ENCODE data around the gene CAMK1D. TPM values are rescaled to one million over a fixed set of nuclear protein-coding genes. Genes with fewer than 3 reads are reported as not detected.
"Not testable (repeated sequence)": the region's sequence is repeated elsewhere in the genome, so short reads cannot be mapped to it uniquely, and the experiment has no call there.

Gene CAMK1D
- total and polyA plus RNA-seq, 5 donors: 15.2 to 44.1 (median 26.6) TPM

DNA sequence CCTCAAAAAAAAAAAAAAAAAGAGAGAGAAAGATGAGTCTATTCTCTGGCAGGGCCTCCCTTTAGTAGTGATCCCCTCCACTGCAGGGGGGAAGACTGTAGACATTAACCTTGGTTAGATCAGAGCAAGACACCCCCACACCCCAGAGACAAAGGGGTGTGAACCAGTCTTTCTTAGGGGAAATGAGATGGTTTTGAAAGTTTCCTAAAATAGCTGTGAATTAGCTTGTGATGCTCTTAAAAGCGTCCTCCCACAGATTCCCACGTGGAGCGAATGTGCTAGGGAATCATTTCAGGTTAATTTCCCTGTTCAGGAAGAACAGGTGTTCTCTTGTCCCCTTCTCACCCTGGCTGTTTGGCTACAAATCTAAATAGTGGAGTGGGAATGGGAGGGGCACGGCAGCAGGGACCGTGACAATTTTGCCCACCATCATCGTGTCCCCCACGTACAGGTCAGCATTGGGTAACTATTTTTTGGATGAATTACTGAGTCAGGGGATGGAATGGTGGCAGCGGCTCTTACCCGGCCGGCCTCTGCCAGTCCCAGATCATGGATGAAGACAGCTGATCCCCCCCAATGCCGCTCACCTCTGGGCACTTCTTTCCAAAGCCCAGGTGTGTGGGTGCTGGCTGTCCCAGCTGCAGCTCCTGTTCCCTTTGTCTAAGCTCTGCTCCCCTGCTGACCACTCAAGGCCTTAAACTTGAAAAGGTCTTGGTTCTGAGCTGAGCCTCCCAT, 499.3 kb downstream of the CAMK1D start:
- Histone ChIP-seq H3K27me3 (ENCODE audit: control insufficient read depth, insufficient read depth) (no peaks in the 10 kb centered on the region), H3K4me1 (ENCODE audit: control insufficient read depth, insufficient read depth, low read length) (peaks cover 6% of the 10 kb centered on the region), H3K9me3 (ENCODE audit: control insufficient read depth, low read length) (no peaks in the 10 kb centered on the region), H3K4me3 (ENCODE audit: low read length) (no peak overlapping the region), H3K27ac (ENCODE audit: low read length) (no peak overlapping the region)
- WGBS: 80% methylated on average over 11 of the region's 11 CpGs
- ATAC-seq (no peak), DNase-seq (no peak)
- intact Hi-C loops (cut with DNase I): loop anchor here in 1 of 4 donors (10.0 kb wide), 1 partner anchor 506 kb away; no protein-coding TSS in a partner anchor

DNA sequence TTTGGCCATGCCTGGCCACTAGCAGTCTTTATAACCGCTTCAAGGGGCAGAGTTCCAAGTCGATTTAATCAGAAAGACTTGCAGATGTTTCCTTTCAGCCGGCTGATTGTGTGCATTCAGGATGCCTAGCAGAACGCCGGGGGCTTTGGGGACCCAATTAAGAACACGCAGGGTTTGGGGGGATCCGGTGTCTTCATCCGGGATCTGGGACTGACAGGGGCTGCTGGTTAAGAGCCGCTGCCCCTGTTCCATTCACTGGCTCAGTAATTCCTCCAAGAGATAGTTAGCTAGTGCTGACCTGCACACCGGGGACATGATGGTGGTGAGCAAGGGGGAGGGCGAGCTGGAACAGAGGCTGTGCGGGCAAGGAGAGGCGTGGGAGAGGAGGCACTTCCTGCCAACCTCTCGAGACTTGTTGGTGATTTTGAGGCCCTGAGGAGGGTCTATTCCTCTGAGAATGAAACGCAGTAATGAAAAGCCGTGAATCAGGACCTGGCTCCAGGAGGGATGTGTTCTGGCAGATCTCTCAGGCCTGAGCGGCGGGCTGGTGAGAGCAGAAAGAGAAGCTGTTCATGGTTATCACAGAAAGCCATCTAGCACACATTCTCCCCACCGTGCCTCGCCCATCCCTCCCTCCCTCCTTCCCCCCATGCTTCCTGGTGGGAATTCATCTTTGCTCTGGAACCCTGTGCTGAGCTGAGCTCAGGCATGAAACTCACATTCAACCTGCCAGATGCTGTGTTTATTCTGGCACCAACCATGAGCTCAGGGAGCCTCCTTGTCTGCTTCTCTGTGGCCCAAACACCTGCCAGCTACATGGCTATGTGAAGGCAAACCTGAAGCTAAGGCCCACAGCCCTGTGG, 500.2 kb downstream of the CAMK1D start:
- intact Hi-C loops (cut with DNase I): loop anchor here in 1 of 4 donors (10.0 kb wide), 1 partner anchor 505 kb away; no protein-coding TSS in a partner anchor
- ATAC-seq (peak; percentile 25 to 46), DNase-seq (no peak)
- Histone ChIP-seq H3K27ac (ENCODE audit: low read length) (no peak overlapping the region), H3K4me1 (ENCODE audit: control insufficient read depth, insufficient read depth, low read length) (peaks cover 6% of the 10 kb centered on the region), H3K27me3 (ENCODE audit: control insufficient read depth, insufficient read depth) (no peaks in the 10 kb centered on the region), H3K9me3 (ENCODE audit: control insufficient read depth, low read length) (no peaks in the 10 kb centered on the region), H3K4me3 (ENCODE audit: low read length) (no peak overlapping the region)
- WGBS: 22% methylated on average over 20 of the region's 20 CpGs

- Histone ChIP-seq H3K4me3 (ENCODE audit: low read length) (no peak overlapping the region), H3K4me1 (ENCODE audit: control insufficient read depth, insufficient read depth, low read length) (peaks cover 4% of the 10 kb centered on the region), H3K27me3 (ENCODE audit: control insufficient read depth, insufficient read depth) (no peaks in the 10 kb centered on the region), H3K9me3 (ENCODE audit: control insufficient read depth, low read length) (no peaks in the 10 kb centered on the region), H3K27ac (ENCODE audit: low read length) (no peak overlapping the region)
- WGBS: 87% methylated on average over 2 of the region's 2 CpGs
- ATAC-seq (no peak), DNase-seq (no peak)
- intact Hi-C loops (cut with DNase I): no loop called here
These were observed 503.3 kb downstream of the CAMK1D start for GRCh38 chr10:12852687-12853086.

DNA sequence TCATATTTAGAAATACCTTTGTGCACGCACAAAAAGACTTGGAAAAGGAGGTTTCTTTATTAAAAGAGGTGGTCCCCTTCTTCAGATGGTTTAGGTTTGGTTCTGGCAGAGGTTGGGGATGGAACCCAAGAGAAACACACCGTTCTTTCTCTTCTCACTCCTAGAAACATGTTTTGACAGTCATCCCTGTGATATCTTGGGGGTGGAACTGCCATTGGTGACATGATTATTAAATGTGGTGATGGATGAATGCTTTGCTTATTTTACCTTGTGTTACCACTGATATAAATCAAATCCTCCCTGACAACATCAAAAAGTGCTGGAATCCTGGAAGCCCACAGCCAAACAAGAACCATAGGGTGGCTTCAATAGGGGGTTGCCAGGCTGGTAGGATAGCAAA, 505.6 kb downstream of the CAMK1D start:
- ATAC-seq: no peak
- 86% methylated on average over 2 of the region's 2 CpGs for WGBS
- intact Hi-C loops (cut with DNase I): no loop called here

DNA sequence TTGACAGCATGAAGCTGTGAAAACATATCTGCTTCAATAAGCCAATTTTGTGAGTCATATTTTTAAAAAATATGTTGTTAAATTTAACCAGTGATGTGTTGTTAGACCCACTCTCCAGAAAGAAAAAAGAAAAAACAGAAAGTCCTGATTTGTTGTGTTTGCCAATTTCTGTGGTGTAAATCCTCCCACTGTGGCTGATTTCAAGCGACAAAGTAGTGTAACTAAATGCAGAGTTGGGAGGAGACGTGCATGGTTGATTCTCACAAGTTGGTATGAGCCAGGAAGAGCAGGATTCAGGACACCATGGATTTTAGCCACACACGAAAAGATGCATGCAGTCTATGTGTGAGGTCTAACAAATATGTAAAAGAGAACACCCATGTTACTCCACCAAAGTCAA, 513.1 kb downstream of the CAMK1D start:
- no peaks in the 10 kb centered on the region for H3K4me1 ChIP-seq (ENCODE audit: control insufficient read depth, insufficient read depth, low read length)
- H3K9me3 ChIP-seq (ENCODE audit: control insufficient read depth, low read length): no peaks in the 10 kb centered on the region
- ATAC-seq (no peak), DNase-seq (no peak)
- no peaks in the 10 kb centered on the region for H3K27me3 ChIP-seq (ENCODE audit: control insufficient read depth, insufficient read depth)
- intact Hi-C loops (cut with DNase I): no loop called here
- H3K4me3 ChIP-seq (ENCODE audit: low read length): no peak overlapping the region
- no peak overlapping the region for H3K27ac ChIP-seq (ENCODE audit: low read length)
- WGBS: 71% methylated on average over 3 of the region's 3 CpGs

More for the DNA sequence above, 505.6 kb downstream of the CAMK1D start:
- H3K4me1 ChIP-seq (ENCODE audit: control insufficient read depth, insufficient read depth, low read length): peaks cover under 1% of the 10 kb centered on the region
- H3K27me3 ChIP-seq (ENCODE audit: control insufficient read depth, insufficient read depth): no peaks in the 10 kb centered on the region
- DNase-seq: no peak
- H3K27ac ChIP-seq (ENCODE audit: low read length): no peak overlapping the region
- H3K4me3 ChIP-seq (ENCODE audit: low read length): no peak overlapping the region
- no peaks in the 10 kb centered on the region for H3K9me3 ChIP-seq (ENCODE audit: control insufficient read depth, low read length)

- H3K9me3 ChIP-seq (ENCODE audit: control insufficient read depth, low read length); ATAC-seq; H3K4me3 ChIP-seq (ENCODE audit: low read length); H3K4me1 ChIP-seq (ENCODE audit: control insufficient read depth, insufficient read depth, low read length); H3K27ac ChIP-seq (ENCODE audit: low read length); intact Hi-C loops (cut with DNase I); DNase-seq; H3K27me3 ChIP-seq (ENCODE audit: control insufficient read depth, insufficient read depth): not testable (repeated sequence)
- 93% methylated on average over 6 of the region's 6 CpGs for WGBS
These were observed 516.2 kb downstream of the CAMK1D start for GRCh38 chr10:12865515-12865914.

DNA sequence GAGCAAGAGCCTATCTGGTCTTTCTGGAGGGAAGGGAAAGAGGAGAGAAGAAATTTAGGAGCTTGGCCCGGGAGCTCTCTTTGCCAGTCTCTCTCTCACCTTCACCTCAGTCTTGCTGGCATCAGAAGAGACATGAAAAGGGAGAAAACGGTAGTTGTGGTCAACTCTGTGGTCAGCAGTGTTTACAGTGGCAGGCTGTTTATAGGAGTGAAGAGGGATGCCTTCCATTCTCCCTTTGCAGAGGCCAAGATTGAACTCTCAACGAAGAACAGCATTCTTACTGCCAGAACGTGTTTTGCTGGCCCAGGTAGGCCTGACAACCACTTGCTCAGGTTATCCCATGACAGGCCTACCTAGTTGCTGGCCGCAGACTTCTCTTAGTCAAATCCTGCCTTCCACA, 518.9 kb downstream of the CAMK1D start:
- 79% methylated on average over 5 of the region's 5 CpGs for WGBS
- Histone ChIP-seq H3K4me3 (ENCODE audit: low read length) (no peak overlapping the region), H3K4me1 (ENCODE audit: control insufficient read depth, insufficient read depth, low read length) (no peaks in the 10 kb centered on the region)

DNA sequence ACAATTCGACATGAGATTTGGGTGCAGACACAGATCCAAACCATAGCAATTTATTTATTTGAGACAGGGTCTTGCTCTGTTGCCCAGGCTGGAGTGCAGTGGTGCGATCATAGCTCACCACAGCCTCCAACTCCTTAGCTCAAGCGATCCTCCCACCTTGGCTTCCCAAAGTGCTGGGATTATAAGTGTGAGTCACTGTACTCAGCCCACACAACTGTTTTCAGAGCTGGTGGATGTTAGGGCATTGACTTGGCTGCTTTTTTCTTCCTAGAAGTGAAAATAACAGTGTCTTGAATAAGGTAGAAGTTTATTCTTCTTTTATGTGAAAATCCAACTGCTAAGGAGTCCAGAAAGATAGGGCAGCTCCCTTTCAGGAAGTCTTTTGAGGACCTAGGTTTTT, 520.1 kb downstream of the CAMK1D start:
- Histone ChIP-seq H3K4me3 (ENCODE audit: low read length) (no peak overlapping the region), H3K4me1 (ENCODE audit: control insufficient read depth, insufficient read depth, low read length) (no peaks in the 10 kb centered on the region), H3K27me3 (ENCODE audit: control insufficient read depth, insufficient read depth) (no peaks in the 10 kb centered on the region), H3K27ac (ENCODE audit: low read length) (no peak overlapping the region), H3K9me3 (ENCODE audit: control insufficient read depth, low read length) (no peaks in the 10 kb centered on the region)
- DNase-seq: no peak
- intact Hi-C loops (cut with DNase I): no loop called here
- ATAC-seq: no peak
- WGBS: 94% methylated on average over 3 of the region's 3 CpGs

More for the DNA sequence above, 518.9 kb downstream of the CAMK1D start:
- Histone ChIP-seq H3K9me3 (ENCODE audit: control insufficient read depth, low read length) (no peaks in the 10 kb centered on the region), H3K27me3 (ENCODE audit: control insufficient read depth, insufficient read depth) (no peaks in the 10 kb centered on the region), H3K27ac (ENCODE audit: low read length) (no peak overlapping the region)
- ATAC-seq: no peak
- DNase-seq: no peak
- intact Hi-C loops (cut with DNase I): no loop called here

DNA sequence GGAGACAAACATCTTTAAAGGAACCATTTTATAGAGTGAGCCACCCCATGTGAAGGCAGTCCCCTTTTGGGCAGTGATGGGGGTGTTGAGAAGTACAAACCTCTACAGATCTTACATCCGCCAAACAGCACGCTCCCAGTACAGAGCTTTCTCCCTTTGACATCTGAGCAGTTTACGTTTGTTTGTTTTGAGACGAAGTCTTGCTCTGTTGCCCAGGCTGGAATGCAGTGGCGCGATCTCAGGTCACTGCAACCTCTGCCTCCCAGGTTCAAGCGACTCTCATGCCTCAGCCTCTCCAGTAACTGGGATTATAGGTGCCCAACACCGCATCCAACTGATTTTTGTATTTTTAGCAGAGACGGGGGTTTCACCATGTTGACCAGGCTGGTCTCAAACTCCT, 523.2 kb downstream of the CAMK1D start:
- 86% methylated on average over 9 of the region's 9 CpGs for WGBS
- no peak overlapping the region for H3K4me3 ChIP-seq (ENCODE audit: low read length)
- H3K9me3 ChIP-seq (ENCODE audit: control insufficient read depth, low read length): no peaks in the 10 kb centered on the region
- H3K4me1 ChIP-seq (ENCODE audit: control insufficient read depth, insufficient read depth, low read length): no peaks in the 10 kb centered on the region
- DNase-seq: no peak
- H3K27me3 ChIP-seq (ENCODE audit: control insufficient read depth, insufficient read depth): no peaks in the 10 kb centered on the region
- H3K27ac ChIP-seq (ENCODE audit: low read length): no peak overlapping the region
- ATAC-seq: no peak
- intact Hi-C loops (cut with DNase I): no loop called here

DNA sequence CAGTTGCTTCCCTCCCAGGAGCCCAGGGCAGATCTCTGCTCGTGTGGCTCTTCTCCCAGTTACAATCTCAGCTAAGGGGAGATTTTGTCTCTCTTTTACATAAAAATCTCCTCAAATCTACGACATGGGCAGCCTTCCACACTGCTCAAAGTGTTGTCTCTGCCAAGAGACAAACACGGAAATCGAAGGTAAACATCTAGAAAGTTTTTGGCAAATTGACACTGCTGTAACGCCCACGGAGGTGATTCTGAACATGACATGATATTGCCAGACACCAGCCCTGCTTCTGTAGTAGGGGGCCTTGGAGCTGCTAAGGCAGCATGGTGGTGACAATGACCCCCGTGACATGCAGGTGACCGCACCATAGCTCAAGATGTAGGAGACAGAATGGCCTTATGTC, 523.8 kb downstream of the CAMK1D start:
- H3K9me3 ChIP-seq (ENCODE audit: control insufficient read depth, low read length): no peaks in the 10 kb centered on the region
- ATAC-seq: no peak
- no peak for DNase-seq
- intact Hi-C loops (cut with DNase I): no loop called here
- no peaks in the 10 kb centered on the region for H3K27me3 ChIP-seq (ENCODE audit: control insufficient read depth, insufficient read depth)
- 69% methylated on average over 8 of the region's 8 CpGs for WGBS
- H3K4me3 ChIP-seq (ENCODE audit: low read length): no peak overlapping the region
- no peaks in the 10 kb centered on the region for H3K4me1 ChIP-seq (ENCODE audit: control insufficient read depth, insufficient read depth, low read length)
- no peak overlapping the region for H3K27ac ChIP-seq (ENCODE audit: low read length)

DNA sequence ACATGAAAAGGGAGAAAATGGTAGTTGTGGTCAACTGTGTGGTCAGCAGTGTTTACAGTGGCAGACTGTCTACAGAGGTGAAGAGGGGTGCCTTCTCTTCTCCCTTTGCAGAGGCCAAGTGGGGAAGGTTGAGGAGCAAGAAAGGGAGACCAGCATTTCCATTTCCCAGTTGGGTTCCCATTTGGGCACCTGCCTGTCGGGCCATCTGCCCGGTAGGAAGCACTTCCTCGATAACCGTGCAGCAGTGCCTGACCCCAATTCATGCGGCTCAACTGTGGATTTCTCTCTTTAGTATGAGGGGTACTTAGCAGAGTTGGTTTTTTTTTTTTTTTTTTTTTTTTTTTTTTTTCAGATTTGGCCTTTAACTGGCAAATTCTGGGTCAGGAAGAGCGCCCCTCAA, 525.2 kb downstream of the CAMK1D start:
- H3K4me3 ChIP-seq (ENCODE audit: low read length): no peak overlapping the region
- ATAC-seq: no peak
- no peaks in the 10 kb centered on the region for H3K4me1 ChIP-seq (ENCODE audit: control insufficient read depth, insufficient read depth, low read length)
- WGBS: 94% methylated on average over 6 of the region's 6 CpGs
- H3K27ac ChIP-seq (ENCODE audit: low read length): no peak overlapping the region
- DNase-seq: no peak
- no peaks in the 10 kb centered on the region for H3K9me3 ChIP-seq (ENCODE audit: control insufficient read depth, low read length)
- H3K27me3 ChIP-seq (ENCODE audit: control insufficient read depth, insufficient read depth): no peaks in the 10 kb centered on the region
- intact Hi-C loops (cut with DNase I): no loop called here
